Calu3 (cell line): ENCODE data around the gene FAM222A. TPM values are rescaled to one million over a fixed set of nuclear protein-coding genes. Genes with fewer than 3 reads are reported as not detected.

Experiments used
- BruUV-seq: library from RNA; stranded (reverse); fragments of 400-500 nt; replicated peaks from 2 replicates; lab custom pipeline; 2021; lab: Mats Ljungman, UMichigan
- CTCF ChIA-PET: fragments of 300-600 bp; sonication (Branson Sonifier 250); formaldehyde crosslinking; loops from one replicate; lab custom pipeline; 2022; ENCODE audit warnings: antibody characterized with exemption; lab: Charles Lee
- DNase-seq: peaks from one replicate; pipeline ENCODE4 v3.0.0; 2022
- H3K27ac Mint-ChIP-seq: one replicate; pipeline ENCODE4 v1.8.0; 2022; ENCODE audit warnings: mixed read lengths; ENCODE audit not compliant: unreplicated experiment
- H3K27me3 Mint-ChIP-seq: one replicate; pipeline ENCODE4 v1.8.0; 2022; ENCODE audit warnings: mixed read lengths; ENCODE audit not compliant: unreplicated experiment
- H3K36me3 Mint-ChIP-seq: one replicate; pipeline ENCODE4 v1.8.0; 2022; ENCODE audit warnings: mild to moderate bottlenecking, moderate library complexity, mixed read lengths; ENCODE audit not compliant: insufficient read depth, unreplicated experiment
- H3K4me1 Mint-ChIP-seq: one replicate; pipeline ENCODE4 v1.8.0; 2022; ENCODE audit warnings: mild to moderate bottlenecking, low read depth, mixed read lengths; ENCODE audit not compliant: unreplicated experiment
- H3K4me3 Mint-ChIP-seq: one replicate; pipeline ENCODE4 v1.8.0; 2022; ENCODE audit warnings: mild to moderate bottlenecking, low read depth, moderate library complexity, mixed read lengths; ENCODE audit not compliant: unreplicated experiment
- H3K9me3 Mint-ChIP-seq: one replicate; pipeline ENCODE4 v1.8.0; 2022; ENCODE audit warnings: low read depth, mixed read lengths; ENCODE audit not compliant: unreplicated experiment
- intact Hi-C: fragments of 100-400 bp; cut with micrococcal nuclease; formaldehyde crosslinking; loops from one replicate; pipeline ENCODE4 v1.10.0; 2022; ENCODE audit not compliant: unreplicated experiment
- total RNA-seq: library from RNA; stranded (reverse); gene quantifications from 2 replicates; pipeline ENCODE4 v1.2.3, GENCODE V29; 2022
- TF ChIP-seq, protein P1 (sequence below): fragments of 200-600 bp; IDR thresholded peaks from one replicate; pipeline ENCODE4 v1.8.0; 2022; ENCODE audit warnings: antibody characterized with exemption; ENCODE audit not compliant: unreplicated experiment

FAM222A gene
- total RNA-seq, 1 experiment from 2014 or later = 2.4 TPM

DNA sequence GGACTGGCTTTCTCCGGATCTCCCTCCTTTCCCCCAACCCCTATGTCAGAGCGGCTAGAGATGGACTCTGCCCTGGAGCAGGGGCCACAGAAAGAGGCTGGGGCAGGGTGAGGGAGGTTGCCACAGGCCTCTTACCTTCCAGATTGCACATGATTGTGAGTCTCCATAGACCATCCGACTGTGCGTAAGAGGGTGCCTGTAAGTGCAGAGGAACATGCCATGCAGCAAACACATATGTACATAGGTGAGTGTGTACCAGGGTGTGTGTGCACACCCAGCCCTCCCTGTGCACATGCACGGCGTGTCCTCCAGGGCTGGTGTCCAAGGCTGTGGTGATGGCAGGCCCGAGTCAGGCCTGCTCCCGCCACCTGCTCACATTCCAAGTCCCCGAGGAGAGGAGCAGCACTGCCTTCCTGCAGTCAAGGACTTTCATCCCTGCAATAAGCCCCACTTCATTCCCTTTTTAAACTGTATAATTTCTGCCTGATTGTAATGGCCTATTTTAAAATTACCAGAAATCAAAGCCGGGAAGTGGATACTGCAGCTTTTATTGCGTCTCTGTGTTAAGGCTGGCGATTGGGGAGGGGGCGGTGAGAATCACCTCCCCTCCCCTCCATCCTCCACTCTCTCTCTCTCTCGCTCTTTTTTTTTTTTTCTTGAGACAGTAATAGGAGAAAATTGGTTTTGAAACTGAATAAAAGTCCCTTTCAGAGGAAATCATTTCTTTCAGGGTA is 28.5 kb downstream of the FAM222A start:
- intact Hi-C loops = no loop called here
- no peak overlapping the region for H3K4me3 Mint-ChIP-seq
- TF ChIP-seq, protein P1, sequence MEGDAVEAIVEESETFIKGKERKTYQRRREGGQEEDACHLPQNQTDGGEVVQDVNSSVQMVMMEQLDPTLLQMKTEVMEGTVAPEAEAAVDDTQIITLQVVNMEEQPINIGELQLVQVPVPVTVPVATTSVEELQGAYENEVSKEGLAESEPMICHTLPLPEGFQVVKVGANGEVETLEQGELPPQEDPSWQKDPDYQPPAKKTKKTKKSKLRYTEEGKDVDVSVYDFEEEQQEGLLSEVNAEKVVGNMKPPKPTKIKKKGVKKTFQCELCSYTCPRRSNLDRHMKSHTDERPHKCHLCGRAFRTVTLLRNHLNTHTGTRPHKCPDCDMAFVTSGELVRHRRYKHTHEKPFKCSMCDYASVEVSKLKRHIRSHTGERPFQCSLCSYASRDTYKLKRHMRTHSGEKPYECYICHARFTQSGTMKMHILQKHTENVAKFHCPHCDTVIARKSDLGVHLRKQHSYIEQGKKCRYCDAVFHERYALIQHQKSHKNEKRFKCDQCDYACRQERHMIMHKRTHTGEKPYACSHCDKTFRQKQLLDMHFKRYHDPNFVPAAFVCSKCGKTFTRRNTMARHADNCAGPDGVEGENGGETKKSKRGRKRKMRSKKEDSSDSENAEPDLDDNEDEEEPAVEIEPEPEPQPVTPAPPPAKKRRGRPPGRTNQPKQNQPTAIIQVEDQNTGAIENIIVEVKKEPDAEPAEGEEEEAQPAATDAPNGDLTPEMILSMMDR = no peak
- H3K27ac Mint-ChIP-seq = no peak overlapping the region
- CTCF ChIA-PET = no interaction called here
- H3K4me1 Mint-ChIP-seq = peaks cover 38% of the 10 kb centered on the region
- H3K9me3 Mint-ChIP-seq = no peaks in the 10 kb centered on the region
- DNase-seq = no peak
- no TSS peak for BruUV-seq
- no peaks in the 10 kb centered on the region for H3K36me3 Mint-ChIP-seq
- H3K27me3 Mint-ChIP-seq = peaks cover 15% of the 10 kb centered on the region

DNA sequence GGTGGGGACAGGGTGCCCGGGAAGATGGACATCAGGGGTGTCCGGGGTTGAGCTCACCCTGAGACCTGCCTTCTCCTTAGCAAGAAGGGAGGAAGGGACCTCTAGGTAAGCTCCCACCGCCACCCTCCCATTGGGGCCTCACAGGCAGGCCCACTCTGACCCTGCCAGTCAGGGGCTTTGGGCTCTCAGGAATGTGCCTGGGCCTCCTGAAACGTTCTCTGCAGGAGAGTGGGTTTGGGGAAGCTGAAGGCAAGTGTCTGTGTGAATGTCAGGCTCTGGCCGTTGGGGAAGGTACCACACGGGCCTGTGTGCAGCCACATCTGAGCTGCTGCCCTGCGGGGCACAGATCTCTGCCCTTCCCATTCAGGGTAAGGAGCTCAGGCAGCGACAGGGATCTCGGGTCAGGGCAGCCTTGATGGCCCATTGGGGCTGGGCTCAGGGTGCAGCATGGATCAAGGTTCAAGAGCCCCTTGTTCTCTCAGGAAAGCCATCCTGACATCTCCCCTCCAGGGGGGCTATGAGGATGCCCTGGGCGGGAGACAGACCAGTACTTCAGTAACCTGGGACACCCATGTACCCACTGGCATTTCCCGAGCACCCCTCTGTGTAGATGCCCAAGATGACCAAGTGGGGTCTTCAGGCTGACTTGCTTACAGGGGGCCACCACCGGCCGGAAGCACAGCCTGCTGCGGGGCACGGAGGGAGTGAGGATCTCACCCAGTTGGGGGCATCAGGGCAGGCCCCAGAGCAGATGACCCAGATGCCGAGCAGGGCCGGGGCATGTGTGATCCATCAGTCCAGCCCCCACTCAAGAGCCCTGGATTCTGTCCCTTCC is 29.7 kb downstream of the FAM222A start:
- BruUV-seq = no TSS peak
- Mint-ChIP-seq H3K36me3 (no peaks in the 10 kb centered on the region), H3K9me3 (no peaks in the 10 kb centered on the region), H3K27me3 (peaks cover 15% of the 10 kb centered on the region), H3K4me1 (peaks cover 28% of the 10 kb centered on the region), H3K4me3 (no peak overlapping the region), H3K27ac (no peak overlapping the region)
- CTCF ChIA-PET = no interaction called here
- TF ChIP-seq, protein P1 = no peak
- no peak for DNase-seq
- intact Hi-C loops = no loop called here

DNA sequence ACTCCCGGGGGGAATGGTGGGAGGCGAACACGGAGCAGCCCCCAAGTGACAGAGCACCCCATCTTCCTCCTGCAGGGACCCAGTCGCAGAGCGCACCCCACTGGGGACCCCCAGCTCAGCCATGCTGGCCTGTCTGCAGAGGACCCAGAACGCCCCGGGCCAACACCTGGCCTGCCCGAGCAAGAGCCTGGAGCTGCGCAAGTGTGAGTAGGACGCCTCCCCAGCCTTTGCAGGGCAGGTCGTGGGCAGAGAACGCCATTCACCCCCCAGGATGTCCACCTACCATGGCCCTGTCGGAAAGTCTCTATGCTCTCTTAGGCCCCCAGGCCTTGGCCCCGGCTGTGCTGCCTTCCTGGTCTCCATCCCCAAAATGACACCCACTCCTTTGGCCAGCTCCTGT is 30.4 kb downstream of the FAM222A start:
- Mint-ChIP-seq H3K27me3 (peaks cover 15% of the 10 kb centered on the region), H3K4me3 (no peak overlapping the region), H3K4me1 (peaks cover 20% of the 10 kb centered on the region), H3K27ac (no peak overlapping the region), H3K36me3 (no peaks in the 10 kb centered on the region), H3K9me3 (no peaks in the 10 kb centered on the region)
- CTCF ChIA-PET = no interaction called here
- no TSS peak for BruUV-seq
- TF ChIP-seq, protein P1 = no peak
- intact Hi-C loops = no loop called here
- no peak for DNase-seq

DNA sequence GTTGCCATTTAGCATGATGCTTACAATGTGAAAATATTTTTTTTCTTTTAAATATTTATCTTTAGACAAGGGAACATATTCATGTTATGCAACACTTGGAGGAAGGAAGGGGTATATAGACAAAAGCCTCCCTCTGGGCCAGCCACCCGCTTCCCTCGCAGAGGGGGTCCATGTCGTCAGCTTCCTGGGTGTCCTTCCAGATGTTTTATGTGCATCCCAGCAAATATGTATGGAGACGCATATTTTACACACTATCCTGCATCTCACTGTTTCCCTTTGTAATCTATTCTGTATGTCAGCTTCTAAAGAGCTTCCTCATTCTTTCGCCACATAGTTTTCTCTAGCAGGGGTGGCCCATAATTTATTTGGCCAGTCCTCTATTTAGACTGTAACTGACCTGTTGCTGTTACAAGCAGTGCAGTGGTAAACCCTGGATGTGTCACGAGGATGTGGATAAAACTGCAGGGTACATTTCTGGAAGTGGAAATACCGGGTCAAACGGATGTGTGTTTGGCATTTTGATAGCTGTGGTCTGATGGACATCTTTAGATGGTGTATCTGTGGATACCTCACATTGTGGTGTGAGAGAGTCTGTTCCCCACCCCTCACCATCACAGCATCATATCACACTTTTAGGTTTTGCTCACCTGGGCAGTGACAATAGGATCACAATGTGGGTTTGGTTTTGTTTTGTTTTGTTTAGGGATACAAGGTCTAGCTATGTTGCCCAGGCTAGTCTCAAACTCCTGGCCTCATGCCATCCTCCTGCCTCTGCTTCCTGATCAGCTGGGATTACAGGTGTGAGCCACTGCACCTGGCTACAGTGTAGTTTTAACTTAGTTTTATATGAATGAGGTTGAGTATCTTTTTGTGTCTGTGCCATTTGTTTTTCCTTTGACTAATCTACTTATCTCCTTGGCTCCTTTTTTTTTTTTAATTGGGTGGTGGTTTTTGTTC is 31.6 kb downstream of the FAM222A start:
- peak overlapping the region; percentile 28 for H3K27ac Mint-ChIP-seq
- H3K36me3 Mint-ChIP-seq = no peaks in the 10 kb centered on the region
- TF ChIP-seq, protein P1 = no peak
- intact Hi-C loops = no loop called here
- peaks cover 12% of the 10 kb centered on the region for H3K27me3 Mint-ChIP-seq
- CTCF ChIA-PET = interaction anchor here (0.6 to 1.2 kb wide), 4 partner anchors 16 to 317 kb away, joined by 3 to 4 read pairs (median 3); no protein-coding TSS in a partner anchor
- peaks cover 13% of the 10 kb centered on the region for H3K4me1 Mint-ChIP-seq
- peak; percentile 57 for DNase-seq
- no TSS peak for BruUV-seq
- no peak overlapping the region for H3K4me3 Mint-ChIP-seq
- no peaks in the 10 kb centered on the region for H3K9me3 Mint-ChIP-seq
